KMS-11 (cell line): Measurements from ENCODE around the gene CDH4.

Experiments
- H2AFZ ChIP-seq: fragments of 200-600 bp; sonication (generic); 2 replicates; pipeline ENCODE4 v1.6.1; 2016; ENCODE audit warnings: antibody characterized with exemption, mixed run types, low read depth
- H3K27ac ChIP-seq: fragments of 200-600 bp; sonication (generic); 2 replicates; pipeline ENCODE4 v1.6.1; 2016; ENCODE audit warnings: mild to moderate bottlenecking, mixed run types
- H3K27me3 ChIP-seq: fragments of 200-600 bp; sonication (generic); 2 replicates; pipeline ENCODE4 v1.6.1; 2017; ENCODE audit warnings: mild to moderate bottlenecking, low read depth, mixed run types, moderate library complexity; ENCODE audit not compliant: insufficient read depth
- H3K36me3 ChIP-seq: fragments of 200-600 bp; sonication (generic); 2 replicates; pipeline ENCODE4 v1.6.1; 2017; ENCODE audit warnings: mild to moderate bottlenecking, mixed run types; ENCODE audit not compliant: insufficient read depth
- H3K4me1 ChIP-seq: fragments of 200-600 bp; sonication (generic); 2 replicates; pipeline ENCODE4 v1.6.1; 2016; ENCODE audit warnings: mild to moderate bottlenecking, low read depth, mixed run types; ENCODE audit not compliant: poor library complexity, severe bottlenecking
- H3K4me2 ChIP-seq: fragments of 200-600 bp; sonication (generic); 2 replicates; pipeline ENCODE4 v1.7.0; 2016; ENCODE audit warnings: mild to moderate bottlenecking, mixed run types
- H3K4me3 ChIP-seq: fragments of 200-600 bp; sonication (generic); IDR thresholded peaks from 2 replicates; pipeline ENCODE4 v1.6.1; 2017; ENCODE audit warnings: low read depth, low read length, mixed read lengths; ENCODE audit not compliant: insufficient read depth
- H3K79me2 ChIP-seq: fragments of 200-600 bp; sonication (generic); 2 replicates; pipeline ENCODE4 v1.6.1; 2016; ENCODE audit warnings: low read depth, mixed run types; ENCODE audit not compliant: insufficient read depth
- H3K9ac ChIP-seq: fragments of 200-600 bp; sonication (generic); 2 replicates; pipeline ENCODE4 v1.6.1; 2016; ENCODE audit warnings: mild to moderate bottlenecking, mixed run types
- H4K20me1 ChIP-seq: fragments of 200-600 bp; sonication (generic); 2 replicates; pipeline ENCODE4 v1.6.1; 2016; ENCODE audit warnings: mild to moderate bottlenecking, mixed run types; ENCODE audit not compliant: insufficient read depth
- CTCF ChIP-seq: fragments of 200-600 bp; sonication (generic); conservative IDR thresholded peaks from 2 replicates; pipeline ENCODE4 v1.6.1; 2017; ENCODE audit warnings: low read depth, mild to moderate bottlenecking, antibody characterized with exemption, low read length, moderate library complexity, mixed read lengths

CDH4 gene

GRCh38 chr20:61742097-61742825 is 490.2 kb downstream of the CDH4 start:
- Histone ChIP-seq H3K79me2 (no peaks in the 10 kb centered on the region), H3K27ac (no peak overlapping the region), H4K20me1 (no peaks in the 10 kb centered on the region), H2AFZ (no peak overlapping the region), H3K4me2 (no peak overlapping the region), H3K9ac (no peak overlapping the region), H3K36me3 (no peaks in the 10 kb centered on the region), H3K27me3 (peaks cover 29% of the 10 kb centered on the region), H3K4me1 (no peaks in the 10 kb centered on the region), H3K4me3 (no peak overlapping the region)
- TF ChIP-seq CTCF = no peak

GRCh38 chr20:61743606-61744005 is 491.5 kb downstream of the CDH4 start:
- no peak overlapping the region for H2AFZ ChIP-seq
- no peak overlapping the region for H3K27ac ChIP-seq
- no peak overlapping the region for H3K9ac ChIP-seq
- H4K20me1 ChIP-seq = no peaks in the 10 kb centered on the region
- H3K36me3 ChIP-seq = no peaks in the 10 kb centered on the region
- H3K4me3 ChIP-seq = no peak overlapping the region
- no peaks in the 10 kb centered on the region for H3K4me1 ChIP-seq
- no peak for TF ChIP-seq CTCF
- peaks cover 25% of the 10 kb centered on the region for H3K27me3 ChIP-seq
- H3K79me2 ChIP-seq = no peaks in the 10 kb centered on the region
- H3K4me2 ChIP-seq = no peak overlapping the region

GRCh38 chr20:61744691-61745396 is 492.8 kb downstream of the CDH4 start:
- Histone ChIP-seq H3K4me3 (no peak overlapping the region), H4K20me1 (no peaks in the 10 kb centered on the region), H3K4me2 (no peak overlapping the region), H3K27ac (no peak overlapping the region), H3K36me3 (no peaks in the 10 kb centered on the region), H3K9ac (no peak overlapping the region), H3K4me1 (no peaks in the 10 kb centered on the region), H2AFZ (no peak overlapping the region), H3K79me2 (no peaks in the 10 kb centered on the region), H3K27me3 (peaks cover 14% of the 10 kb centered on the region)
- TF ChIP-seq CTCF = no peak

- no peak overlapping the region for H3K4me2 ChIP-seq
- H3K79me2 ChIP-seq = no peaks in the 10 kb centered on the region
- H4K20me1 ChIP-seq = no peaks in the 10 kb centered on the region
- H3K9ac ChIP-seq = no peak overlapping the region
- no peak overlapping the region for H3K4me3 ChIP-seq
- H3K27ac ChIP-seq = no peak overlapping the region
- H3K27me3 ChIP-seq = peaks cover 10% of the 10 kb centered on the region
- H3K4me1 ChIP-seq = no peaks in the 10 kb centered on the region
- H3K36me3 ChIP-seq = no peaks in the 10 kb centered on the region
- TF ChIP-seq CTCF = no peak
- no peak overlapping the region for H2AFZ ChIP-seq
These were observed 493.5 kb downstream of the CDH4 start for GRCh38 chr20:61745397-61746146.
